Lower leg skin (tissue), 4 donors: Measurements from ENCODE around the gene WDR27. TPM values are rescaled to one million over a fixed set of nuclear protein-coding genes. Genes with fewer than 3 reads are reported as not detected.

ENCODE experiments used
- DNase-seq, 2 donors: peaks; one replicate each; pipeline ENCODE4 v3.0.0-alpha.2; 2019; ENCODE audit warnings: low spot score in 2 of 2
- H3K4me3 ChIP-seq: fragments of 200-600 bp; sonication (generic); 2 replicates; pipeline ENCODE4 v1.5.1; 2017; ENCODE audit warnings: mild to moderate bottlenecking, low read depth; ENCODE audit not compliant: poor library complexity, severe bottlenecking
- CTCF ChIP-seq, 3 donors: fragments of 450-650 bp; IDR thresholded peaks; one replicate each; pipeline ENCODE4 v1.5.1; 2016; ENCODE audit warnings: antibody characterized with exemption in 3 of 3, mild to moderate bottlenecking in 3 of 3, moderate library complexity in 2 of 3
- POLR2A ChIP-seq, 2 donors: fragments of 450-650 bp; IDR thresholded peaks; one replicate each; pipeline ENCODE4 v1.6.1; 2016 to 2017; ENCODE audit warnings: antibody characterized with exemption in 2 of 2, mild to moderate bottlenecking in 1 of 2, moderate library complexity in 1 of 2
- WGBS, 2 donors: methylation state at CpG; one replicate each; pipeline ENCODE4 v1.1.5; 2018; 5-methylcytosine and 5-hydroxymethylcytosine counted together
- intact Hi-C: fragments of 100-400 bp; cut with DNase I; formaldehyde crosslinking; loops from one replicate; pipeline ENCODE4 v1.15.0; 2023; ENCODE audit warnings: low total_unique reads
- total RNA-seq, 4 donors: library from RNA; depleted of rRNA; stranded (reverse); fragments of >200 nt; gene quantifications; one replicate each; pipeline ENCODE4 v1.1.0, GENCODE V29; 2016

Gene WDR27
- total RNA-seq, 4 donors from 2014 or later: 15.7 to 40.0 (median 19.5) TPM

- 96% methylated on average over 2 of the region's 2 CpGs for WGBS, 2 donors
- TF ChIP-seq POLR2A (IDR thresholded peaks at IDR 0.05) (no peak), CTCF (IDR thresholded peaks at IDR 0.05) (no peak)
- intact Hi-C loops: no loop called here
- H3K4me3 ChIP-seq: no peak overlapping the region
- no peak for DNase-seq
Measured at GRCh38 chr6:169691260-169691659, 10.6 kb downstream of the WDR27 start.

- no peak for DNase-seq
- intact Hi-C loops: no loop called here
- no peak for TF ChIP-seq POLR2A (IDR thresholded peaks at IDR 0.05)
- TF ChIP-seq CTCF (IDR thresholded peaks at IDR 0.05): no peak
- 91 to 93% methylated on average over 6 of the region's 6 CpGs for WGBS, 2 donors
- no peak overlapping the region for H3K4me3 ChIP-seq
Measured at GRCh38 chr6:169689287-169689686, 12.5 kb downstream of the WDR27 start.

- DNase-seq: no peak
- TF ChIP-seq CTCF (IDR thresholded peaks at IDR 0.05) (no peak), POLR2A (IDR thresholded peaks at IDR 0.05) (no peak)
- WGBS, 2 donors: 97% methylated on average over 2 of the region's 2 CpGs
- H3K4me3 ChIP-seq: no peak overlapping the region
- intact Hi-C loops: no loop called here
Measured at GRCh38 chr6:169685860-169686259, 16.0 kb downstream of the WDR27 start.

- intact Hi-C loops: no loop called here
- DNase-seq: no peak
- TF ChIP-seq POLR2A (IDR thresholded peaks at IDR 0.05): no peak
- no peak for TF ChIP-seq CTCF (IDR thresholded peaks at IDR 0.05)
- 94 to 97% methylated on average over 2 to 3 of the region's 3 CpGs for WGBS, 2 donors
- H3K4me3 ChIP-seq: no peak overlapping the region
Measured at GRCh38 chr6:169684056-169684455, 17.8 kb downstream of the WDR27 start.

GRCh38 chr6:169678342-169678741, 23.5 kb downstream of the WDR27 start:
- WGBS, 2 donors: 63 to 70% methylated on average over 1 of the region's 1 CpG
- intact Hi-C loops: no loop called here
- no peak overlapping the region for H3K4me3 ChIP-seq
- no peak for TF ChIP-seq POLR2A (IDR thresholded peaks at IDR 0.05)
- DNase-seq: no peak

- no peak for DNase-seq
- no peak for TF ChIP-seq POLR2A (IDR thresholded peaks at IDR 0.05)
- TF ChIP-seq CTCF (IDR thresholded peaks at IDR 0.05): no peak
- intact Hi-C loops: no loop called here
- H3K4me3 ChIP-seq: no peak overlapping the region
- WGBS, 2 donors: 93 to 97% methylated on average over 1 of the region's 1 CpG
Measured at GRCh38 chr6:169677096-169677495, 24.7 kb downstream of the WDR27 start.
